Measurements from ENCODE around the gene UGT2A2. TPM values are rescaled to one million over a fixed set of nuclear protein-coding genes. Genes with fewer than 3 reads are reported as not detected.

The UGT2A2 gene
- total RNA-seq, 3 donors from 2014 or later = not detected

- Histone ChIP-seq H3K4me1 (ENCODE audit: low read depth) (no peaks in the 10 kb centered on the region), H3K4me3 (no peak overlapping the region), H3K36me3 (ENCODE audit: low read depth) (no peaks in the 10 kb centered on the region), H3K9me3 (no peaks in the 10 kb centered on the region)
- no peak for TF ChIP-seq CTCF (IDR thresholded peaks at IDR 0.05)
- ATAC-seq (no peak), DNase-seq (no peak)
- intact Hi-C loops (cut with DNase I, micrococcal nuclease) = no loop called here
Measured at GRCh38 chr4:69640289-69640688, 847 bp upstream of the UGT2A2 start.

GRCh38 chr4:69617083-69617694 lies 22.3 kb downstream of the UGT2A2 start:
- ATAC-seq (no peak), DNase-seq (peak in 1 of 3 donors; percentile 30)
- intact Hi-C loops (cut with DNase I, micrococcal nuclease) = no loop called here

GRCh38 chr4:69610484-69610883 lies 29.0 kb downstream of the UGT2A2 start:
- no peak for TF ChIP-seq CTCF (IDR thresholded peaks at IDR 0.05)
- no peak for ATAC-seq
- Histone ChIP-seq H3K9me3 (no peaks in the 10 kb centered on the region), H3K4me1 (ENCODE audit: low read depth) (no peaks in the 10 kb centered on the region), H3K36me3 (ENCODE audit: low read depth) (no peaks in the 10 kb centered on the region), H3K4me3 (no peak overlapping the region)
- intact Hi-C loops (cut with DNase I, micrococcal nuclease) = no loop called here
- DNase-seq = no peak

More at GRCh38 chr4:69617083-69617694, 22.3 kb downstream of the UGT2A2 start:
- Histone ChIP-seq H3K9me3 (no peaks in the 10 kb centered on the region), H3K4me1 (ENCODE audit: low read depth) (no peaks in the 10 kb centered on the region), H3K4me3 (no peak overlapping the region), H3K36me3 (ENCODE audit: low read depth) (no peaks in the 10 kb centered on the region)
- TF ChIP-seq CTCF (IDR thresholded peaks at IDR 0.05) = no peak

GRCh38 chr4:69601065-69601464 lies 38.4 kb downstream of the UGT2A2 start:
- H3K4me3 ChIP-seq = no peak overlapping the region
- intact Hi-C loops (cut with DNase I, micrococcal nuclease) = no loop called here
- no peaks in the 10 kb centered on the region for H3K9me3 ChIP-seq
- no peaks in the 10 kb centered on the region for H3K4me1 ChIP-seq (ENCODE audit: low read depth)
- TF ChIP-seq CTCF (IDR thresholded peaks at IDR 0.05) = no peak
- ATAC-seq (no peak), DNase-seq (peak in 1 of 3 donors; percentile 15)
- H3K36me3 ChIP-seq (ENCODE audit: low read depth) = no peaks in the 10 kb centered on the region

- intact Hi-C loops (cut with DNase I, micrococcal nuclease) = no loop called here
- Histone ChIP-seq H3K9me3 (no peaks in the 10 kb centered on the region), H3K36me3 (ENCODE audit: low read depth) (no peaks in the 10 kb centered on the region), H3K4me3 (no peak overlapping the region), H3K4me1 (ENCODE audit: low read depth) (no peaks in the 10 kb centered on the region)
- no peak for TF ChIP-seq CTCF (IDR thresholded peaks at IDR 0.05)
- no peak for DNase-seq
- ATAC-seq = no peak
Measured at GRCh38 chr4:69600013-69600412, 39.4 kb downstream of the UGT2A2 start.

- DNase-seq (no peak), ATAC-seq (no peak)
- Histone ChIP-seq H3K4me3 (no peak overlapping the region), H3K36me3 (ENCODE audit: low read depth) (no peaks in the 10 kb centered on the region), H3K4me1 (ENCODE audit: low read depth) (no peaks in the 10 kb centered on the region), H3K9me3 (no peaks in the 10 kb centered on the region)
- intact Hi-C loops (cut with DNase I, micrococcal nuclease) = no loop called here
- no peak for TF ChIP-seq CTCF (IDR thresholded peaks at IDR 0.05)
Measured at GRCh38 chr4:69594382-69594781, 45.1 kb downstream of the UGT2A2 start.
